ENCODE measurements around the gene VSTM2L. TPM values are rescaled to one million over a fixed set of nuclear protein-coding genes. Genes with fewer than 3 reads are reported as not detected.

Gene VSTM2L
- total RNA-seq, 2 donors from 2014 or later = 1.4 to 1.5 TPM

DNA sequence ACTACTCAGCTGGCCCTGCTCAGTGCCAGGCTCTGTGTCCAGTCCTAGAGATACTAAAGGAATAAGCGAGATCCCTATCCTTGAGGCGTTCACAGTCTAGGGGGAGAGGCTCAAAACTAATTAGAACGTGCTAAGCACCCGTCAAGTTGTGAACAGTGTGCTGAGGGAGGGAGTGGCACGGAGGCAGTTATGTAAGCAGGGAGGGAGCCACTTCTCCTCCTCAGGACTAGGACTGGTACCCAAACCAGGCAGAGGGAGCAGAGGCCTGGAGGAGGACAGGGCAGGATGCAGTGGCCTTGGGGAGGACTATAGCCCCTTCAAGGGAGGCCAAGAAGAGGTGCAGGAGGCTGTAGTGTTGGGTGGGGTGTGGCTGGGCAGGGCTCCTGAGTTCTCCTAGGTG is 39.6 kb upstream of the VSTM2L start:
- H3K9me3 ChIP-seq = no peaks in the 10 kb centered on the region
- H3K4me3 ChIP-seq = no peak overlapping the region
- no peaks in the 10 kb centered on the region for H3K36me3 ChIP-seq
- intact Hi-C loops (cut with DNase I) = no loop called here
- no peaks in the 10 kb centered on the region for H3K27me3 ChIP-seq
- H3K4me1 ChIP-seq = no peaks in the 10 kb centered on the region
- no peak overlapping the region for H3K27ac ChIP-seq
- TF ChIP-seq, protein P1, sequence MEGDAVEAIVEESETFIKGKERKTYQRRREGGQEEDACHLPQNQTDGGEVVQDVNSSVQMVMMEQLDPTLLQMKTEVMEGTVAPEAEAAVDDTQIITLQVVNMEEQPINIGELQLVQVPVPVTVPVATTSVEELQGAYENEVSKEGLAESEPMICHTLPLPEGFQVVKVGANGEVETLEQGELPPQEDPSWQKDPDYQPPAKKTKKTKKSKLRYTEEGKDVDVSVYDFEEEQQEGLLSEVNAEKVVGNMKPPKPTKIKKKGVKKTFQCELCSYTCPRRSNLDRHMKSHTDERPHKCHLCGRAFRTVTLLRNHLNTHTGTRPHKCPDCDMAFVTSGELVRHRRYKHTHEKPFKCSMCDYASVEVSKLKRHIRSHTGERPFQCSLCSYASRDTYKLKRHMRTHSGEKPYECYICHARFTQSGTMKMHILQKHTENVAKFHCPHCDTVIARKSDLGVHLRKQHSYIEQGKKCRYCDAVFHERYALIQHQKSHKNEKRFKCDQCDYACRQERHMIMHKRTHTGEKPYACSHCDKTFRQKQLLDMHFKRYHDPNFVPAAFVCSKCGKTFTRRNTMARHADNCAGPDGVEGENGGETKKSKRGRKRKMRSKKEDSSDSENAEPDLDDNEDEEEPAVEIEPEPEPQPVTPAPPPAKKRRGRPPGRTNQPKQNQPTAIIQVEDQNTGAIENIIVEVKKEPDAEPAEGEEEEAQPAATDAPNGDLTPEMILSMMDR (IDR thresholded peaks at IDR 0.05) = no peak
- DNase-seq = no peak
- H3K9ac ChIP-seq (ENCODE audit: low read depth in 2 of 2, low read length in 2 of 2) = no peak overlapping the region

DNA sequence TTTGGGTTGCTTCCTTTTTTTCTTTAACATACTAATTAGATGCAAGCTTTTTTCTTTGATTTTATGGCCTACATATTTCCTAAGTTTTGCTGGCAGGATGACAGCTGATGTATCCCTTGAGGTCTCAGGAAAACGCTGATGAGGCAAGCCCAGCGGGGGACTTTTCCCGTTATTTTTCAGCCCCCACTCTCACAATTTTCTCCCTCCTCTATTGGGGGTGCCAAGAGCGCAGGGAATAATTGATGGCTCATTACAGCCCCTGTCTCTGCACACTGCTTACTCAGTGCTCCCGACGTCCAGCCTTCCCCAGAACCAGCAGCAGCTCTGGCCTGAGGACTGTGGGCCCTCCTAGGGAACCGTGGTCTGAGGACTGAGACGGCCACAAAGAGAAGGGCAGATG is 38.6 kb upstream of the VSTM2L start:
- DNase-seq = no peak
- H3K9me3 ChIP-seq = no peaks in the 10 kb centered on the region
- H3K4me1 ChIP-seq = no peaks in the 10 kb centered on the region
- TF ChIP-seq, protein P1 (IDR thresholded peaks at IDR 0.05) = no peak
- H3K4me3 ChIP-seq = no peak overlapping the region
- H3K27me3 ChIP-seq = no peaks in the 10 kb centered on the region
- H3K36me3 ChIP-seq = no peaks in the 10 kb centered on the region
- H3K27ac ChIP-seq = no peak overlapping the region
- intact Hi-C loops (cut with DNase I) = no loop called here
- no peak overlapping the region for H3K9ac ChIP-seq (ENCODE audit: low read depth in 2 of 2, low read length in 2 of 2)

DNA sequence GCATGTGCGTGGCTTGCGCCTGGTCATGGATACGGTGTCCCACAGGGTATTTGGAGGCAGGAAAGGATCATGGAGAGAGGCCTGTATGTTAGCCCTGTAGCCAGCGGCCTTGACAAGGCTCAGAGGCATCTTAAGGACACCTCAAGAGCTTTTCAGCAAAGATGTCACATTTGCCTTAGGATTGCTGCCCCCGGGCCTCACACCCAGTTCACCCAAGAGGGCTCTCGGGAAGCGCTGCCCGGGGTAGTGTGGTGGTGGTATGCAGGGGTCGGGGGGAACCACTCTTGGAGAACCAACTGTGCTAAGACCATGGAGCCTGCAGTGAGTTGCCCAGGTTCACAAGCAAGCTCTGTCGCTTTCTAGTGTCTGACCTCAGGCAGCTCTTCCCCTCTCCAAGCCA is 36.9 kb upstream of the VSTM2L start:
- TF ChIP-seq, protein P1 (IDR thresholded peaks at IDR 0.05) = no peak
- H3K36me3 ChIP-seq = no peaks in the 10 kb centered on the region

DNA sequence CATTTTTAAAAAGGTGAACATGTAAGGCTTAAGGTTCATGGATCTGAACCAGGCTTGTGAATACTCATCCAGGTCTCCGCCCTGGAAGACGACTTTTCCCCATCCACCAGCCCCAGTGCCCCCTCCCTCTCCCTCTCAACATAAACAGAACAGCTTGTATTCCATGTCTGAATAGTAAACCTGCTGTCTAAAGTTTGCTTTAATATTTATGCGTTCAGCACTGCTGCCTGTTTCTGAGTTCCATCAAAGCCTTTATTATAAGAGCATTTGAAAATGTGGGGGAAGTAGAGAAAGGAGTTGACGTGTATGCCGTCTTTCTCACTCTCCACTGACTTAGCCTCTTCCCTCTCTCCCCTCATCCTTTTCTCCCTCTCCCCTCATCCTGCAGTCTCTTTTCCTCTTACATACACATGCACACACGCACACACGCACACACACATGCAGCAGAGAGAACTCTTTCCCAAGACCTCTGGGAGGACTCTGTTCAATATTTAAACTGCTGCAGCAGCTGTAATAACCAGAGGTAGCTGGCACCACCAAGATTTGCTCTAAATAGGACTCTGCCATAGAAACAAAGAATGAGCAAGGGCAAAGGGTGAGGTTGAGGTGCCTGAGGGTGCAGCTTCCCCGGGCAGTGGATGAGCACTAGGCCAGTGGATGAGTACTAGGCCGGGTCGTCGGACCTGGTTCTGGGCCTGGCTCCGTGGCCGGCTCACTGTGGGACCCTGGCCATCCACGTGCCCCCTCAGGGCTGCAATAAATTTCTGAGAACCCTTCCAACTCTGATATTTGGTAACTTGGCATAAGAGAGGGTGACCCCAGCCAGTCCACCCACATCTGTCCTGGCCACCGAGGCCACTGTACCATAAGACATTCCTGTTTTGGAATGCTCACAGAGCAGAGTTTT is 35.4 kb upstream of the VSTM2L start:
- H3K4me1 ChIP-seq = no peaks in the 10 kb centered on the region
- intact Hi-C loops (cut with DNase I) = no loop called here
- no peak overlapping the region for H3K4me3 ChIP-seq
- no peaks in the 10 kb centered on the region for H3K36me3 ChIP-seq
- DNase-seq = no peak
- H3K27me3 ChIP-seq = no peaks in the 10 kb centered on the region
- no peak overlapping the region for H3K27ac ChIP-seq
- TF ChIP-seq, protein P1 (IDR thresholded peaks at IDR 0.05) = no peak
- no peaks in the 10 kb centered on the region for H3K9me3 ChIP-seq
- no peak overlapping the region for H3K9ac ChIP-seq (ENCODE audit: low read depth in 2 of 2, low read length in 2 of 2)

More for the DNA sequence above, 36.9 kb upstream of the VSTM2L start:
- no peak overlapping the region for H3K27ac ChIP-seq
- no peaks in the 10 kb centered on the region for H3K9me3 ChIP-seq
- no peak overlapping the region for H3K4me3 ChIP-seq
- intact Hi-C loops (cut with DNase I) = no loop called here
- H3K9ac ChIP-seq (ENCODE audit: low read depth in 2 of 2, low read length in 2 of 2) = no peak overlapping the region
- H3K27me3 ChIP-seq = no peaks in the 10 kb centered on the region
- DNase-seq = no peak
- no peaks in the 10 kb centered on the region for H3K4me1 ChIP-seq

DNA sequence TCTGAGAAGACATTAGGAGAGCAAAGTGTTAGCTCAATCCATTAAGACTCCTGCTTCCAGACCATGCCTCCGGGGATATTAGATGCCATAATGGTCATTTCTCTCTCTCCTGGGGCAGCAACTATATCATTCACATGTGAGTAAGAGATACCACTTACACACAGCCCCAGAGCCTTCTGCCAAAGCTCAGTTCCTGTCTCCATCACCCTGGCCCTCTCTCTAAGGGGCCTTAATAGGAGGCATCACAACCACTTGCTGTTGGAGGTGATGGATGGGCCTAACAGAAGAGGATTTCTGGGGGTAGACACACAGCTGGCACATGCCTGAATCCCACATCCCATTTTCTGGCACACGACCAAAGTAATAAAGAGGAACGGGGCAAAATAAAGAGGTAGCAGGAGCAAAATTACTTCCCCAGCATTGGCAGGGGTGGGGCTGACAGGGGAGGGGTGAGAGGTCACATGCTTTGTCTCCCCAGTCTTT is 34.0 kb upstream of the VSTM2L start:
- no peak for DNase-seq
- Histone ChIP-seq H3K36me3 (no peaks in the 10 kb centered on the region), H3K27me3 (no peaks in the 10 kb centered on the region), H3K27ac (no peak overlapping the region), H3K9ac (ENCODE audit: low read depth in 2 of 2, low read length in 2 of 2) (no peak overlapping the region), H3K4me1 (no peaks in the 10 kb centered on the region), H3K4me3 (no peak overlapping the region), H3K9me3 (no peaks in the 10 kb centered on the region)
- TF ChIP-seq, protein P1 (IDR thresholded peaks at IDR 0.05) = no peak
- intact Hi-C loops (cut with DNase I) = no loop called here

Measured in colonic mucosa (tissue), 4 donors.